Fibroblast of skin of scalp (primary cell): ENCODE data around the gene GRAP2. TPM values are rescaled to one million over a fixed set of nuclear protein-coding genes. Genes with fewer than 3 reads are reported as not detected.
"Not testable (repeated sequence)": the region's sequence is repeated elsewhere in the genome, so short reads cannot be mapped to it uniquely, and the experiment has no call there.

Source experiments
- DNase-seq: peaks from one replicate; pipeline ENCODE4 v3.0.0-alpha.2; 2013
- polyA plus RNA-seq, 2 experiments: library from polyadenylated mRNA; unstranded; fragments of 120-200 nt; gene quantifications; one replicate each; pipeline ENCODE4 v1.2.1, GENCODE V29; 2013; ENCODE audit not compliant: insufficient read length in 2 of 2

GRAP2 gene
- 0.06 TPM for polyA plus RNA-seq (2013, experiment 1 of 2; ENCODE audit: insufficient read length)
- polyA plus RNA-seq (2013, experiment 2 of 2; ENCODE audit: insufficient read length): 0.10 TPM

DNA sequence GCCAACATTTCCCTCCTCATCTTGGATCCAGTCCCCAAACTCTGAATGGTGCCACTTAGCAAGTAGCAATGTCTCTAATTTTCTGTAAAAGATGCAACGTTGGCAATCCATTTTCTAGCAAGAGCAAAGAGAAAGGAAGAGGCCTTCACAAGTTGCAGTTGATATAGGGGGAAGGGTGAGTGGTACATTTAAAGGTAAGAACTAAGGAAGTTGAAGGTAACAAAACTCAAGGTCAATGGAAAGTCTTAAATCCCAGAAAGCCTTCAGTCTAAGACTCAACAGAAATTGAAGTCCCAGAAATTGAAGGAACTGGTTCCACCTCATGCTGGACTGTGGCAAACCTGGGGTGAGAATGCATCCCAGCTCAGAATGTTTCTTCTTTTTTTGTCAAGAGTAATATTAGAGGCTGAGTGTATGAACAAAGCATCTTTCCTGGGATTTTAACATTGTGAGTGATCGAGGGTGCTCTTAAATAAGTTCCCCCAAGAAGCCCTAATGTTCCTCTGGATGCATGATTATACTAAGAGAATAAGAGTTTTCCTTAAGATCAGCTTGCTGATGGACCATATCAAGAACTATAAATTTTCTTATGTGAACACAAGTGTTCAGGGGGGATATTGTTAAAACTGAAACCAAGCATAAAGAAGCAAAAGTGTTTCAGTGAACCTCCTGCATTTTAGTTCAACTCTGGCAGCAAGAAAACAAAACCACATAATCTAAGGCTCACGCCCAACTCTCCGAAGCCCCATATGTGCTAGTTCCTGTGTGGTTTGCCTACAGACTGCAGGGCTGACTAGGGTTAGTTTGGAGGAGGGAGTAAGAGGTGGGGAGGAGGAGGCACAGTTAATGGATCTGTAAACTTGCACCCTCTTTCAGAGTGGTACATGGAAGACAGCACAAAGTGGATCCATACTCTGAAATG is at the start of gene GRAP2:
Gene GRAP2, plus strand, starts transcription at position 779 of the 922 bp plus-strand sequence. CDS start 46,023 bp downstream, outside the sequence.
- DNase-seq: no peak

DNA sequence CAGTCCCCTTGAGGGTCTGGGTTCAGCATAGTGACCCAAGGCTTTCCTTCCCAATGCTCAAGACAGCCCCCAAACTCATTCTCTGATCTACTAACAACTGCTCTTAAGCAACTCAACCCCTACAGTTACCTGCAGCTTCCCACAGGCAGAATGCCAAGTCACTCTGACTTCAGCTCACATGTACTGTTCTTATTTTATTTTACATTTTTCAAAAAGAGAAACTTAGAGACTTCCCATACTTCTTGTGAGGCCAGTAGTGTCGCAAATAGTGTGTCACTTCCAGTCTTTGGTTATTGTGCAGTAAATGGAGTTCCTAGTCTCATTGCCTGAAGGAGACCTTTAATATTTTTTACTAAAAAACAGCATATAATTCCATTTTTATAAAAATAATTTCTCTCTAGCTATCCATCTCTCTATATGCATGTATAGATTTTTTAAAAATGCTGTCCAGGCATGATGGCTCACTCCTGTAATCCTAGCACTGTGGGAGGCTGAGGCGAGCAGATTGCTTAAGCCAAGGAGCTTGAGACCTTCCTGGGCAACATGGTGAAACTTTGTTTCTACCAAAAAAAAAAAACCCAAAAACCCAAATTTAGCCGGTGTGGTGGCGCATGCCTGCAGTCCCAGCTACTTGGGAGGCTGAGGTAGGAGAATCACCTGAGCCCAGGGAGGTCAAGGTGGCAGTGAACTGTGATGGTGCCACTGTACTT is 49.1 kb upstream of the GRAP2 start:
- DNase-seq: no peak

DNA sequence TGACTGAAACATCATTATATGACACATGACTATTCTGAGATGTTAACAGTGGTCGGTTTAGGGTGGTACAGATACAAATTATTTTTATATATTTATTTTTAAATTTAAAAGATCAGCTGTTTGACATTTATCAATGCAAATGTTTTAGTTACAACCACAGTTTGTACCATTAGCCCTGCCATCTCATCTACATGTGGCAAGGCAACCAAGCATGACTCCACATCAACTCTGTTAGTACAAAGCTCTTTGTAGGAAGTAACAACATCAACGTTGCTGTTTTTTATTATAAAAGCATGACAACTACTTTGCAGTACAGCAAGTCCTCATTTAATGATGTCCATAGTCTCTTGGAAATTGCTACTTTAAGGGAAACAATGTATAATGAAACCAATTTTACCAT is 48.1 kb upstream of the GRAP2 start:
- DNase-seq: no peak

DNA sequence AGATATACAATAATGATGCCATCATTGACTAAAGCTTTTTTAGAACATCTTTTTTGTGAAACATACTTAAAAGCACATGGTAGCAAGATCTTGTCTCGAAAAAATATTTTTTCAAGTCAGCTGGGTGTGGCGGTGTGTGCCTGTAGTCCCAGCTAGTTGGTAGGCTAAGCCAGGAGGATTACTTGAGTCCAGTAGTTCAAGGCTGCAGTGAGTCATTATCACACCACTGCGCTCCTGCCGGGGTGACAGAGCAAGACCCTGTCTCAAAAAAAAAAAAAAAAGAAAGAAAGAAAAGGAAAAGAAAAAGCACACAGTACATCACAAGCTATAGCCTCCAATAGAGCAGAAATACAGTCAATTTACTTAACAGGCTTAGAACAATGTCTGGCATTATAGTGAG is 44.3 kb upstream of the GRAP2 start:
- no peak for DNase-seq

DNA sequence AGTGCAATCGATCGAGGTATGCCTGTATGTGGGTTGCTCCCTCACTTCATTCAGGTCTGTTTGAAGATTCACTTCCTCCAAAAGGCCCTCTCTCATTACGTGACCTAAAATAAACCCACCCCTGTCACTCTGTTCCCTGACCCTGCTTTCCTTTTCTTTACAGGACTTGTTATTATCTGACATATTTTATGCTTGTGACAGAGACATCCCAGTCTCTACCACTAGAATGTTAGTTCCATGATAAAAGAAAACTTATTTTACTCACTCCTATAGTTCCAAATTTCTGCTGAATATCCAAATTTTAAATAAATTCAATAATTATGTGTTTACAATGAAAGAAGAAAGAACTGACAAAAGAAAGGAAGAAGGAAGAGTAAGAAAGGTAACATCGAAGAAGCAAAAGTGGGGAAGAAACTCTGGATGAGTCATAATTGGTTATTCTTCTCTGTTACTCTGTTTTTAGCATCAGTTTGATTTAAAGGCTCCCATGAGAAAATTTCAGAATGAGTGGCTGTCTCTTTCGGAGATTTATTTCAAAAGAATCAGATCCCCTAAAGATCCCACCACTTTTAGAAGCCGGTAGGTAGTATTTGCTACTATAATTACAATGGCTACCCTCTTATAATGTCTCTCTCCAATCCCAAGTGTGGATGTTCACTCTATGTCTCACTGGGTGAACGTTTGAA is 40.8 kb upstream of the GRAP2 start:
- DNase-seq: no peak

DNA sequence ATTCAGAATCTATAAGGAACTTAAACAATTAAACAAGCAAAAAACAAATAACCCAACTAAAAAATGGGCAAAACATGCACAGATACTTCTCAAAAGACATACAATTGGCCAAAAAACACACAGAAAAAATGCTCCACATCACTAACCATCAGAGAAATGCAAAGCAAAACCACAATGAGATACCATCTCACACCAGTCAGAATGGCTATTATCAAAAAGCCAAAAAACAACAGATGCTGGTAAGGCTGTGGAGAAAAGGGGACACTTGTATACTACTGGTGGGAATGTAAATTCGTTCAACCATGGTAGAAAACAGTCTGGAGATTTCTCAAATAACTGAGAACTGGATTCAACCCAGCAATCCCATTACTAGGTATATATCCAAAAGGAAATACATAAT is 32.1 kb upstream of the GRAP2 start:
- no peak for DNase-seq

DNA sequence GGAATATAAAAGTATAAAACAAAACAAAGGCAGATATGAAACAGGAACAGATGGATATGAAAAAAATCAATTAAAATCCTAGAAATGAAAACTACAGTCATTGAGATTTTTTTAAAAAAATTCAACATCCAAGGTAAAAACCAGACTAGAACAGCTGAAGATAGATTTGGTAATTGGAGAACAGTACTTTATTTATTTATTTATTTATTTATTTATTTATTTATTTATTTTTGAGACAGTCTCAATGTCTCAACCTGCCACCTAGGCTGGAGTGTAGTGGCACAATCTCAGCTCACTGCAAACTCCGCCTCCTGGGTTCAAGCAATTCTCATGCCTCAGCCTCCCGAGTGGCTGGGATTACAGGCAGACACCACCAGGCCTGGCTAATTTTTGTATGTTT is 31.1 kb upstream of the GRAP2 start:
- DNase-seq: not testable (repeated sequence)

DNA sequence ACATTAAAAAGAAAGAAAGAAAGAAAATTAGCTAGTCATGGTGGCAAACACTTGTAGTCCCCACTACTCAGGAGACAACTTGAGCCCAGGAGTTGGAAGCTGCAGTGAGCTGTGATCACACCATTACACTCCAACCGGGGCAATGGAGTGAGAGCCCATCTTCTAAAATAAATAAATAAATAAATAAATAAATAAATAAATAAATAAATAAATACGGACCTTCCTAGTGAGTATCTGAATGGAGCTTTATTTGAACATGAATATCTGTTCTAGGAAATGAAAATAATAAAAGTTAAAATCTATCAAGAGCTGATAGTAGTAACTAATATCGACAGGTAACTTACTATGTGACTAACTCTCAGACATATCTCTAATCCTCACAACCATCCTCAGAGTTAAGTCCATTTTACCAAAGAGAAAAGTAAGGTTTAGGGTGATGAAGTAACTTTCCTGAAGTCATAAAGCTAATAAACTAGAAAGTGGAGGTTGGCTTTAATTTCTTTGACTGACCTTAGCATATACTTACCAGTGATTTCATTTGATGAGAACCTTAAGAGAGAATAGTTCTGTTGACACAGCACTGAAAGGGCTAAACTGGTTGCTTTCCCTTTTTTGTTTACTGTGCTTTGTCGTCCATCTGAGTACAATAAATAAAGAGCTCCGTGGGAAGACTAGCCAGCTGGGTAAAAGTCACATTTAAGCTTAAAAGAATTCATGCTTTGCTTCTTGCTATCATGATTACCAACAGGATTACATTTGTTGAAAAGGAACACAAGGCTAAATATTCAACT is 29.7 kb upstream of the GRAP2 start:
- DNase-seq: no peak

DNA sequence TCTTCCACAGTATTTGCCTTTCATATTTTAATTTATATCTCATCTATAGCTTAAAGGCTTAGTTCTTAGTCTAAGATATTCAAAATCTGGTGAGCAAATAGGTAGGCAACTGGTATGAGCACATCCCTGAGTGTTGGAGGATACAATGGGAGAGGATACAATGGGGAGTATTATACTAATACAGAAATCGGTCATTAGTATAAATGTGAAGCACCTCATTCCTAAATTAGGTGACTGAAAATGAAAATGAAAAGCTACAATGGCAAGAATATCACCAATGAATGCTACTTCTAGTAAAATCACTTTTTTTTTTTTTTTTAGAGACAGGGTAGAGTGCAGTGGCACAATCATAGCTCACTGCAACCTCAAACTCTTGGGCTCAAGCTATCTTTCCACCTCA is 28.3 kb upstream of the GRAP2 start:
- DNase-seq: no peak

DNA sequence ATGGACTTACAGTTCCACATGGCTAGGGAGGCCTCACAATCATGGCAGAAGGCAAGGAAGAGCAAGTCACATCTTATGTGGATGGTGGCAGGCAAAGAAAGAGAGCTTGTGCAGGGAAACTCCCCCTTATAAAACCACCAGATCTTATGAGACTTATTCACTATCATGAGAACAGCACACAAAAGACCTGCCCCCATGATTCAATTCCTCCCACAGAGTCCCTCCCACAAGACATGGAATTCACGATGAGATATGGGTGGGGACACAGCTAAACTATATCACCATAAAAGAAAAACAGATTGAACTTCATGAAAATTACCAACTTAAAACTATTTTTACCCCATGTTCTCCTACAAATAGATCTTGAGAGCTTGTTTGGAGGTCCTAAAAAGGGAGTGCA is 26.9 kb upstream of the GRAP2 start:
- no peak for DNase-seq

DNA sequence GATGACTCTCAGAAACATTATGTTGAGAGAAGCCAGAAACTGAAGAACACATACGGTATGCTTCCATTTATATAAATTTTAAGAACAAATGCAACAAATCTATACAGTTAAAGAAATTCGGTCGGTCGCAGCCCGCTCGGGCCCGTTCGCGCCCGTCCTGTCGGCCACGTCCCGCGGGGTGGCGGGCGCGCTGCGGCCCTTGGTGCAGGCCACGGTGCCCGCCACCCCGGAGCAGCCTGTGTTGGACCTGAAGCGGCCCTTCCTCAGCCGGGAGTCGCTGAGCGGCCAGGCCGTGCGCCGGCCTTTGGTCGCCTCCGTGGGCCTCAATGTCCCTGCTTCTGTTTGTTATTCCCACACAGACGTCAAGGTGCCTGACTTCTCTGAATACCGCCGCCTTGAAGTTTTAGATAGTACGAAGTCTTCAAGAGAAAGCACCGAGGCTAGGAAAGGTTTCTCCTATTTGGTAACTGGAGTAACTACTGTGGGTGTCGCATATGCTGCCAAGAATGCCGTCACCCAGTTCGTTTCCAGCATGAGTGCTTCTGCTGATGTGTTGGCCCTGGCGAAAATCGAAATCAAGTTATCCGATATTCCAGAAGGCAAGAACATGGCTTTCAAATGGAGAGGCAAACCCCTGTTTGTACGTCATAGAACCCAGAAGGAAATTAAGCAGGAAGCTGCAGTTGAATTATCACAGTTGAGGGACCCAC is 25.6 kb upstream of the GRAP2 start:
- not testable (repeated sequence) for DNase-seq

DNA sequence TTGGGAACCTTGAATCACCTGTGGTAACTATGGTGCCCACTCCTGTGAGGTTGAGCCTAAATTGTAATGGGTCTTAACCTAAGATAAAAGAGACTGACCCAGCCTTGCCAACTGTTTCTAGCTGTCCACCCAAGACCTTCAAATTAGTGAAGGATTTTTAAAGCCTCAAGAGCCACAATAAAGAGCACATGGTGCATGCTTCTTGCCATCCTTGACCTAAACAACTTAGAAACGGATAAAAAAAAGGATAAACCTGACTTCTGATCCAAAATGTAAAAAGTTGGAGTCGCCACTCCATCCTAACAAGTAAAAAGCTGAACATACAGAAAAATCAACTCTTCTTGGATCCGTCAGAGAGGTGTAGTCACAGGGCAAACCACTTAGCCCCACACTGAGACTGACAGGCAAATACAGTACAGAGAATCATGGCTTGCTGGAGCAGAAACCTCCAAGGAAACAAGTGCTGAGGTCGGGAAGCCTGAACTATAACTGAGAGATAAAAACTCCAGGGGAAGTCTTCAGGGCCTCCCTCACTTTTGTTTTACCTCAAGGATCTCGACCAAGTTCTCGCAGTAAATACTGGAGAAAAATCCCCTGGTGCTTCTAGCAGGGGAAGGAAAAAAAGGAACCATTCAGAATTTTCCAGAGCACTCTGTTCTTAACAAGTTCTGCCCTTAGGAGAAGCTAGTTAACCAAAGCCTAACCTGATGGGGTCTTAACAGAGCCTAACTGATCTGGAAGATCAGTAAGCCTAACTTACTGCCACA is 23.6 kb upstream of the GRAP2 start:
- DNase-seq: no peak

DNA sequence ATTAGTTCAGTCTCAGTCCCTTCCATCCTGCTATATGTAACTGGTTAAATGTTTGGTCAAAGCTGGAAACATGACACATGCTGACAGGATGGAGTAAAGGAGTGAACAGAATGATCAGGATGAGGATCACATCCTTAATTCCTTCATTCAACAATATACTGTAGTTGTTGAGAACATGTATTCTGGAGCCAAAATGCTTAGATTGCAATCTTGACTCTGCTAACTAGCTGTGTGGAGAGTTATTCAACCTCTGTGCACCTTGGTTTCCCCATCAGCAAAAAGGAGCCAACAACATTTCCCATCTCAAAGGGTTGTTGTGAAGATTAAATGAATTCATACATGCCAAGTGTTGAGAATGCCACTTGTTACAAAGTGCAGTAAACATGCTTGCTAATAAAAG is 20.2 kb upstream of the GRAP2 start:
- no peak for DNase-seq

DNA sequence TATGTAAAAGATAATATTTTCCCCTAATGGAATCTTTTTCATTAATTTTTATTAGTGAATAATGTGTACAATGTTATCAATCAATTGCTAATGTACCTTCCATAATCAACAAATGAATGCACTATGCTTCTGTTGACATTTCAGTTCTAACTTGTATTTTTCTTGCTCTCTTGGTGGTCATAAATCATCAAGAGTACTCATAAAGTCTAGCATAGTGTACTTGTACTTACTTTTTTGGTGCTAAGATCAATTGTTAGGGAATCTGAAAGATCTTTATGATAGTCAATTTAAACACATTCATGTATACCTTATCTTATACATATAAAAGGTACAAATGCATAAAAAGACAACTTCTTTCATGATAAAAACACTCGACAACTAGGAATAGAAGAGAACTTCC is 17.8 kb upstream of the GRAP2 start:
- DNase-seq: no peak

DNA sequence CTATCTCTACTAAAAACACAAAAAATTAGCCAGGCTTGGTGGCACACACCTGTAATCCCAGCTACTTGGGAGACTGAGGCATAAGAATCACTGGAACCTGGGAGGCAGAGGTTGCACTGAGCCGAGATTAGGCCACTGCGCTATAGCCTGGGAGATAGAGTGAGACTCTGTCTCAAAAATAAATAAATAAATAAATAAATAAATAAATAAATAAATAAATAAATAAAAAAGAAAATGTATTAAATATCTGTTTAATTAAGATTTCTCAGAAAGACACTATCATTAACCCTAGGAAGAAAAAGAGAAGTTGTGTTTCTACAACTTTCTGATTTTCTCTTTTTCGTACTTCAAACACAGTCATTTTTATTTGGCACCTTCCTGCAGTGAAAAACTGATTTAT is 11.0 kb upstream of the GRAP2 start:
- not testable (repeated sequence) for DNase-seq

DNA sequence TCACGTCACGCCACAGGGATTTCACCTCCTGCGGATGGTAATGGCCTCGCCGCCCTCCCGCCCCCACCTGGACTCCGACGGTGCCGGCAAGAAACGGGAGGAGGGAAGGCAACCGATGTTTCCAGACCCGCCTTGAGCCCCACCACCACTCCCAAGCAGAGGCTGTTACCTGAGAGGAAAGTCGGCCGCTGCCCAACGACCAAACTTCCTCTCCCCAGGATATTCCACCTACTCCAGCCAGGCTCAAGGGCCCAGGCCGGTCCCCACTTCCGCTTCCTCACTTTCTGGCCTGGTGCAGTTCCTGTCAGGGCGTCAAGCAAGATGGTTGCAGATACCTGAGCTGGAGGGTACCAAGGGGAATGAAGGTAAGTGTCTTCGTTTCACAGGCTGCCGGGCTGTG is 7.4 kb upstream of the GRAP2 start, which contains the start of gene ENTHD1:
Gene ENTHD1, minus strand, starts transcription at position 235 of the 400 bp plus-strand sequence. CDS start 6,012 bp downstream, outside the sequence.
- no peak for DNase-seq

DNA sequence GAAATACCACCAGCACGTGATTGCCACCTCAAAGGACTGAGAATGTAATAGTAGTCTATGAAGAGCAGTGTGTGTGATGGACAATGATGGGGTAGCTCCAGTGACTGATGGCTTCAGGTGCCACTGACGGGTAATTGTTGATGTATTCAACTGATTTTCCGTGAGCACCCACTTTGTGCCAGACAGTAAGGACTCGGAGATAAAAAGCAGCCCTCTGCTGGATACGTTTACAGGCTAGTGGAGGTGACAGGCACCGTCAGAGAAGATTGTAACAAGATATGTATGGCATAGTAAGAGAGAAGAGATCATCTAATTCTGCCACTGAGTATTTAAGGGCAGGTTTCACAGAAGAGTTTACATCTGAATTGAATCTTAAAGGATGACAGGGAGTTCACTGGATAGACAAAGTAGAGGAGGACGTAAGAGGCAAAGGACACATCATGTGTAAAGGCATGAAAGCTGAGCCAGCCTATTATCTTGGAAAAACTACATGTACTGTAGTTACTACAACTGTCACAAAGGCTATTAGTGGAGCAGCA is 6.3 kb upstream of the GRAP2 start:
- DNase-seq: no peak

DNA sequence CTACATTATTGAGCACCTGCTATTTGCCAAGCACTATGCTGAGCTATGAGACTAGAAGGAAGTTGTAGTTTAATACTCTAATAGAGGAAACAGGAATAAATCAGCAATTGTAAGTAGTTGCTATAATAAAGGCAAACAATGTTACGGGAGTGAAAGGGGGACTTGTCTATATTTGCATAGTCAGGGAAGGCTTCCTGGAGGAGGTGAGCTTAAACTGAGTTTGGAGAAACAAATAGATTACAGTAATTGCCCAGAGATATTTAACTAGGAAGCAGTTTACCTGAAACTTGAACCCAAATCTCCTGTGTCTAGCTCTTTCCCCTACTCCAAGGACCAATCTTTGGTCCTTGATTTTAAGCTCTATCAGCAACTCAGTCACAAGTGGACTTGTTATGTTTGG is 5.2 kb upstream of the GRAP2 start:
- no peak for DNase-seq

DNA sequence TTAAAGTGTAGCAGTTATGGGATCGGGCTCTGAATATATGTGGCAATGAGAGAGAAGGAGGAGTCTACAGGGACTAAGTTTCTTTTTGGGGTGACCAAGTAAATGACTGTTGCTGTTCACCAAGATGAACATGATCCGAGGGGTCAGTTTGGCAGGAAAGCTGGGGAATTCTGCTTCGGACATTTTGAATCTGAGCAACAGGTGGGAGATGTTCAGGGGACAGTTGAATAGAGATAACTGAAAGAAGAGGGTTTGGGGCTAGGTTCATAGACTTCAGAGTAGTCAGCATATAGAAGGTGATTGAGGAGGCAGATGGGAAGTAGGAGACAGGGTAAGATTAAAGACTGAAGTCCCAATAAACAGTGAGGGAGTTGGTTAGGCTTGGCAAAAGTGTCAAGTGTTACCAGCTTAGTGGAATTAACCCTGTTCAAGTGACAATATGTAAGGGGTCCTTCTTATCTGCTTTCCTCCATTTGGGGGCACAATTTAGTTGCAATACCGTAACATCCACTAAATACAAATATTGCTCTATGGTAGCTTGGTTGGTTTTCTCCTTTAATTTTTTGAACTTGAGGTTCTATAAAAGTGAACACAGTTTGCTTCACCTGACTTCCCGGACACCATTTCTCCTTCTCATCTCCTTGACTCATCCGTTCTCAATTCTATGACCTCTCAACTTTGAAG is 4.4 kb upstream of the GRAP2 start:
- DNase-seq: no peak

DNA sequence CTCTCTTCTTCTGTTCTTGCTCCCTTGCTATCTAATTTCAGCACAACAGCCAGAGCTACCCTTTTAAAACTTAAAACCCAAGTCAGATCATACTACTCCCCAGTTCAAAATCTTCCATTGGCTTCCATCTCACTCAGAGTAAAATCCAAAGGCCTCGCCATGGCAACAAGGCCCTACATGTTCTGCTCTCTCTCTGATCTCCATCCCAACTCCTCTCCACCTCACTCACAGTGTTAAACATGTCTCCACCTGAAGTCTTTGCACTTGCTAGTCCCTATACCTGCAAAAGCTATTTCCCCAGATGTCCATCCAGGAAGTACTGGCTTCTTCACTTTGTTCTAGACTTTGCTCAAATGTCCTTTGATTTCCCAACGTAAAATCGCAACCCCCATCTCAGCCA is 3.0 kb upstream of the GRAP2 start:
- DNase-seq: no peak
